IPS-15b (cell line): Measurements from ENCODE around the gene FAM171A2.
"Not testable (repeated sequence)": the region's sequence is repeated elsewhere in the genome, so short reads cannot be mapped to it uniquely, and the experiment has no call there.

Source experiments
- H3K27me3 ChIP-seq: one replicate; pipeline ENCODE4 v1.6.1; 2013; ENCODE audit warnings: low read length; ENCODE audit not compliant: control insufficient read depth, insufficient read depth
- H3K36me3 ChIP-seq: one replicate; pipeline ENCODE4 v1.6.1; 2013; ENCODE audit warnings: low read length; ENCODE audit not compliant: control insufficient read depth, insufficient read depth
- H3K4me1 ChIP-seq: one replicate; pipeline ENCODE4 v1.6.1; 2013; ENCODE audit warnings: mild to moderate bottlenecking, low read length; ENCODE audit not compliant: control insufficient read depth, insufficient read depth
- H3K4me3 ChIP-seq: one replicate; pipeline ENCODE4 v1.5.1; 2013; ENCODE audit warnings: low read depth, low read length
- H3K9ac ChIP-seq: one replicate; pipeline ENCODE4 v1.6.1; 2013; ENCODE audit warnings: low read depth, mild to moderate bottlenecking, low read length
- H3K9me3 ChIP-seq: one replicate; pipeline ENCODE4 v1.6.1; 2013; ENCODE audit warnings: mild to moderate bottlenecking, low read length; ENCODE audit not compliant: control insufficient read depth, insufficient read depth

The FAM171A2 gene

GRCh38 chr17:44381810-44382305, 18.2 kb upstream of the FAM171A2 start:
- peaks cover 38% of the 10 kb centered on the region for H3K27me3 ChIP-seq

GRCh38 chr17:44380767-44381166, 17.1 kb upstream of the FAM171A2 start:
- Histone ChIP-seq H3K9ac (no peak overlapping the region), H3K9me3 (no peaks in the 10 kb centered on the region), H3K4me3 (no peak overlapping the region), H3K4me1 (peaks cover 2% of the 10 kb centered on the region), H3K27me3 (peaks cover 27% of the 10 kb centered on the region), H3K36me3 (no peaks in the 10 kb centered on the region)

More at GRCh38 chr17:44381810-44382305, 18.2 kb upstream of the FAM171A2 start:
- peaks cover 2% of the 10 kb centered on the region for H3K4me1 ChIP-seq
- no peak overlapping the region for H3K9ac ChIP-seq
- H3K36me3 ChIP-seq, result no peaks in the 10 kb centered on the region
- H3K9me3 ChIP-seq, result no peaks in the 10 kb centered on the region
- H3K4me3 ChIP-seq, result no peak overlapping the region

GRCh38 chr17:44379887-44380286, 16.2 kb upstream of the FAM171A2 start:
- Histone ChIP-seq H3K27me3 (peaks cover 23% of the 10 kb centered on the region), H3K9me3 (no peaks in the 10 kb centered on the region), H3K9ac (no peak overlapping the region), H3K4me3 (no peak overlapping the region), H3K4me1 (peaks cover 2% of the 10 kb centered on the region), H3K36me3 (no peaks in the 10 kb centered on the region)

GRCh38 chr17:44378171-44378705, 14.6 kb upstream of the FAM171A2 start:
- Histone ChIP-seq H3K4me1 (no peaks in the 10 kb centered on the region), H3K27me3 (peaks cover 8% of the 10 kb centered on the region), H3K36me3 (no peaks in the 10 kb centered on the region), H3K4me3 (no peak overlapping the region), H3K9me3 (no peaks in the 10 kb centered on the region), H3K9ac (no peak overlapping the region)

GRCh38 chr17:44376779-44377178, 13.1 kb upstream of the FAM171A2 start:
- Histone ChIP-seq H3K4me1 (no peaks in the 10 kb centered on the region), H3K27me3 (peaks cover 2% of the 10 kb centered on the region), H3K9me3 (no peaks in the 10 kb centered on the region), H3K36me3 (no peaks in the 10 kb centered on the region), H3K9ac (no peak overlapping the region), H3K4me3 (no peak overlapping the region)

GRCh38 chr17:44376124-44376523, 12.5 kb upstream of the FAM171A2 start:
- H3K27me3 ChIP-seq, result peaks cover 2% of the 10 kb centered on the region
- H3K9me3 ChIP-seq, result no peaks in the 10 kb centered on the region
- peak overlapping the region; percentile 14 for H3K4me3 ChIP-seq
- H3K9ac ChIP-seq, result no peak overlapping the region
- H3K4me1 ChIP-seq, result no peaks in the 10 kb centered on the region
- no peaks in the 10 kb centered on the region for H3K36me3 ChIP-seq

GRCh38 chr17:44375196-44376017, 11.8 kb upstream of the FAM171A2 start:
- H3K4me1 ChIP-seq, result no peaks in the 10 kb centered on the region
- peaks cover 2% of the 10 kb centered on the region for H3K27me3 ChIP-seq
- H3K9me3 ChIP-seq, result no peaks in the 10 kb centered on the region
- H3K36me3 ChIP-seq, result no peaks in the 10 kb centered on the region
- H3K4me3 ChIP-seq, result peak overlapping the region; percentile 37
- no peak overlapping the region for H3K9ac ChIP-seq

GRCh38 chr17:44374306-44375195, 10.9 kb upstream of the FAM171A2 start:
- H3K4me1 ChIP-seq, result no peaks in the 10 kb centered on the region
- no peak overlapping the region for H3K9ac ChIP-seq
- H3K36me3 ChIP-seq, result no peaks in the 10 kb centered on the region
- no peaks in the 10 kb centered on the region for H3K9me3 ChIP-seq
- peaks cover 2% of the 10 kb centered on the region for H3K27me3 ChIP-seq
- H3K4me3 ChIP-seq, result peak overlapping the region; percentile 37

- Histone ChIP-seq H3K27me3 (peaks cover 2% of the 10 kb centered on the region), H3K9me3 (no peaks in the 10 kb centered on the region), H3K4me3 (no peak overlapping the region), H3K9ac (no peak overlapping the region), H3K4me1 (no peaks in the 10 kb centered on the region), H3K36me3 (no peaks in the 10 kb centered on the region)
These were observed 8.4 kb upstream of the FAM171A2 start for GRCh38 chr17:44372036-44372435.

GRCh38 chr17:44369414-44370023, 5.9 kb upstream of the FAM171A2 start:
- H3K27me3 ChIP-seq, result peaks cover 20% of the 10 kb centered on the region
- H3K4me3 ChIP-seq, H3K4me1 ChIP-seq, H3K9me3 ChIP-seq, H3K9ac ChIP-seq, H3K36me3 ChIP-seq: not testable (repeated sequence)
